HUES64 (cell line): ENCODE data around the gene ODC1.

ENCODE experiments used
- H3K27ac ChIP-seq: 2 replicates; pipeline ENCODE4 v1.7.0; 2013; ENCODE audit warnings: low read depth, low read length, inconsistent platforms
- H3K27me3 ChIP-seq: 2 replicates; pipeline ENCODE4 v1.6.1; 2013; ENCODE audit warnings: mild to moderate bottlenecking, low read length; ENCODE audit not compliant: insufficient read depth
- H3K36me3 ChIP-seq: 2 replicates; pipeline ENCODE4 v1.6.1; 2013; ENCODE audit warnings: mild to moderate bottlenecking, low read length; ENCODE audit not compliant: insufficient read depth
- H3K4me1 ChIP-seq: 2 replicates; pipeline ENCODE4 v1.6.1; 2013; ENCODE audit warnings: mild to moderate bottlenecking, low read length, moderate library complexity; ENCODE audit not compliant: insufficient read depth
- H3K4me3 ChIP-seq: 2 replicates; pipeline ENCODE4 v1.5.1; 2013; ENCODE audit warnings: mild to moderate bottlenecking, low read length, moderate library complexity
- H3K9ac ChIP-seq: 2 replicates; pipeline ENCODE4 v1.6.1; 2013; ENCODE audit warnings: mild to moderate bottlenecking, low read depth, low read length
- H3K9me3 ChIP-seq: 2 replicates; pipeline ENCODE4 v1.6.1; 2013; ENCODE audit warnings: low read depth, low read length; ENCODE audit not compliant: insufficient read depth
- WGBS: fragments of 150-250, 120-280 bp; methylation state at CpG from one replicate; pipeline ENCODE4 v1.1.7; 2013; ENCODE audit warnings: missing lambda C conversion rate; 5-methylcytosine and 5-hydroxymethylcytosine counted together

Gene ODC1

GRCh38 chr2:10411557-10411956 lies 36.6 kb downstream of the ODC1 start:
- no peak overlapping the region for H3K27ac ChIP-seq
- no peaks in the 10 kb centered on the region for H3K9me3 ChIP-seq
- no peaks in the 10 kb centered on the region for H3K27me3 ChIP-seq
- H3K9ac ChIP-seq: no peak overlapping the region
- no peak overlapping the region for H3K4me3 ChIP-seq
- peaks cover 5% of the 10 kb centered on the region for H3K4me1 ChIP-seq
- H3K36me3 ChIP-seq: no peaks in the 10 kb centered on the region
- WGBS: 82% methylated on average over 8 of the region's 8 CpGs

- Histone ChIP-seq H3K27me3 (no peaks in the 10 kb centered on the region), H3K9ac (no peak overlapping the region), H3K4me3 (no peak overlapping the region), H3K9me3 (no peaks in the 10 kb centered on the region), H3K4me1 (peaks cover 5% of the 10 kb centered on the region), H3K27ac (no peak overlapping the region), H3K36me3 (no peaks in the 10 kb centered on the region)
- 85% methylated on average over 13 of the region's 13 CpGs for WGBS
Observed at GRCh38 chr2:10410823-10411437, 37.2 kb downstream of the ODC1 start.

GRCh38 chr2:10410001-10410822 lies 37.9 kb downstream of the ODC1 start:
- H3K4me3 ChIP-seq: no peak overlapping the region
- no peaks in the 10 kb centered on the region for H3K9me3 ChIP-seq
- H3K4me1 ChIP-seq: peaks cover 5% of the 10 kb centered on the region
- H3K36me3 ChIP-seq: no peaks in the 10 kb centered on the region
- H3K27ac ChIP-seq: no peak overlapping the region
- no peak overlapping the region for H3K9ac ChIP-seq
- WGBS: 88% methylated on average over 14 of the region's 14 CpGs
- H3K27me3 ChIP-seq: no peaks in the 10 kb centered on the region

- H3K36me3 ChIP-seq: no peaks in the 10 kb centered on the region
- no peaks in the 10 kb centered on the region for H3K9me3 ChIP-seq
- H3K4me1 ChIP-seq: peaks cover 9% of the 10 kb centered on the region
- no peak overlapping the region for H3K9ac ChIP-seq
- H3K4me3 ChIP-seq: no peak overlapping the region
- H3K27ac ChIP-seq: no peak overlapping the region
- 26% methylated on average over 22 of the region's 24 CpGs for WGBS
- no peaks in the 10 kb centered on the region for H3K27me3 ChIP-seq
Observed at GRCh38 chr2:10408649-10409579, 39.2 kb downstream of the ODC1 start.

GRCh38 chr2:10407841-10408648 lies 40.1 kb downstream of the ODC1 start:
- Histone ChIP-seq H3K36me3 (no peaks in the 10 kb centered on the region), H3K9me3 (no peaks in the 10 kb centered on the region), H3K27me3 (no peaks in the 10 kb centered on the region), H3K9ac (no peak overlapping the region), H3K27ac (no peak overlapping the region), H3K4me3 (no peak overlapping the region), H3K4me1 (peaks cover 9% of the 10 kb centered on the region)
- WGBS: 75% methylated on average over 11 of the region's 11 CpGs

GRCh38 chr2:10407432-10407831 lies 40.7 kb downstream of the ODC1 start:
- no peak overlapping the region for H3K9ac ChIP-seq
- H3K27ac ChIP-seq: no peak overlapping the region
- H3K4me3 ChIP-seq: no peak overlapping the region

GRCh38 chr2:10406491-10407188 lies 41.5 kb downstream of the ODC1 start:
- H3K27me3 ChIP-seq: no peaks in the 10 kb centered on the region
- no peak overlapping the region for H3K9ac ChIP-seq
- H3K36me3 ChIP-seq: no peaks in the 10 kb centered on the region
- H3K4me3 ChIP-seq: no peak overlapping the region
- 89% methylated on average over 18 of the region's 18 CpGs for WGBS
- peaks cover 9% of the 10 kb centered on the region for H3K4me1 ChIP-seq
- H3K27ac ChIP-seq: no peak overlapping the region
- H3K9me3 ChIP-seq: no peaks in the 10 kb centered on the region

More at GRCh38 chr2:10407432-10407831, 40.7 kb downstream of the ODC1 start:
- no peaks in the 10 kb centered on the region for H3K27me3 ChIP-seq
- no peaks in the 10 kb centered on the region for H3K36me3 ChIP-seq
- 85% methylated on average over 4 of the region's 4 CpGs for WGBS
- H3K9me3 ChIP-seq: no peaks in the 10 kb centered on the region
- peaks cover 9% of the 10 kb centered on the region for H3K4me1 ChIP-seq

GRCh38 chr2:10406016-10406415 lies 42.1 kb downstream of the ODC1 start:
- Histone ChIP-seq H3K4me1 (peaks cover 9% of the 10 kb centered on the region), H3K4me3 (no peak overlapping the region), H3K9me3 (no peaks in the 10 kb centered on the region), H3K36me3 (no peaks in the 10 kb centered on the region), H3K9ac (no peak overlapping the region), H3K27me3 (no peaks in the 10 kb centered on the region), H3K27ac (no peak overlapping the region)
- WGBS: 84% methylated on average over 10 of the region's 10 CpGs

- Histone ChIP-seq H3K27me3 (no peaks in the 10 kb centered on the region), H3K9ac (no peak overlapping the region), H3K27ac (no peak overlapping the region), H3K36me3 (no peaks in the 10 kb centered on the region), H3K9me3 (no peaks in the 10 kb centered on the region), H3K4me3 (no peak overlapping the region), H3K4me1 (peaks cover 9% of the 10 kb centered on the region)
- WGBS: 94% methylated on average over 13 of the region's 13 CpGs
Observed at GRCh38 chr2:10405448-10405847, 42.7 kb downstream of the ODC1 start.
